Lower leg skin (tissue), 3 donors: ENCODE results near the gene SHROOM3.

ENCODE experiments used
- POLR2A ChIP-seq, 2 donors: fragments of 450-650 bp; IDR thresholded peaks; one replicate each; pipeline ENCODE4 v1.6.1; 2016 to 2017; ENCODE audit warnings: antibody characterized with exemption in 2 of 2, mild to moderate bottlenecking in 1 of 2, moderate library complexity in 1 of 2
- TF ChIP-seq, protein P1 (sequence below), 3 donors: fragments of 450-650 bp; IDR thresholded peaks; one replicate each; pipeline ENCODE4 v1.5.1; 2016; ENCODE audit warnings: antibody characterized with exemption in 3 of 3, mild to moderate bottlenecking in 3 of 3, moderate library complexity in 2 of 3

DNA sequence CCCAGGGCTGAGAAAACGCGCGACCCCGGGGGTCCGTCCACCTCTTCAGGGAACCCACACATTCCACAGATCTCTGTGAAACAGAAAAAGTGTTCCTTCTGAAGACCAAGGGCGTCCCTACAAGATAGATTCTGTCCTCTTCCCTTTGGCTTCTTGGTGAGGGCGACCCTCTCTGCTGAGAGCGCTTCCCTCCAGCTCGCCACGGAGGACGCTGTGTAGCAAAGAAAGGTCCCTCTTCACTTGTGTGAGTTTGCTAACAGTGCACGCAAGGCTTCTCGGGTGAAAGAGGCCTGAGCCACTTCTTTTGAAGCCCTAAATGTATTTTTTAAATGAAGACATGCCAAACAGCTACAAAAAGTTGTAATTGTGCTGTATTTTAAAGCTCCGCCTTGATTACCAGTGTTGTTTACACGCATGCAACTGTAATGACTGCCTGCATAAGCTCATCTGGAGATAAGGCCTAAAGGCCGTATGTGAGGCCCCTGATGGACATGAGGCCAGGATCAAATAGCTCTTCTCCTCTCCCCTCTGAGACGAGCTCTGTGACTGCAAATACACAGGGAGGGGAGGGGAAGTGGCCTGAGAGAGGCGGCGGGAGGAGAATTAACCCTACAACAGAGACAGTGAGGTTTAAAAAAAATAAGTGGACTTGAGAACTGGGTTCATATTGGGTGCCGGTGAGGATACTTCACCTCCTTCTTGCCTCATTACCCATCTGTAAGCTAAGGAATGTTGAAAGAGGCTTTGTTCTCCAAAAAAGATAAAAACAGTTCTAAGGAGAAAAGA, 367.4 kb downstream of the SHROOM3 start:
- TF ChIP-seq, protein P1, sequence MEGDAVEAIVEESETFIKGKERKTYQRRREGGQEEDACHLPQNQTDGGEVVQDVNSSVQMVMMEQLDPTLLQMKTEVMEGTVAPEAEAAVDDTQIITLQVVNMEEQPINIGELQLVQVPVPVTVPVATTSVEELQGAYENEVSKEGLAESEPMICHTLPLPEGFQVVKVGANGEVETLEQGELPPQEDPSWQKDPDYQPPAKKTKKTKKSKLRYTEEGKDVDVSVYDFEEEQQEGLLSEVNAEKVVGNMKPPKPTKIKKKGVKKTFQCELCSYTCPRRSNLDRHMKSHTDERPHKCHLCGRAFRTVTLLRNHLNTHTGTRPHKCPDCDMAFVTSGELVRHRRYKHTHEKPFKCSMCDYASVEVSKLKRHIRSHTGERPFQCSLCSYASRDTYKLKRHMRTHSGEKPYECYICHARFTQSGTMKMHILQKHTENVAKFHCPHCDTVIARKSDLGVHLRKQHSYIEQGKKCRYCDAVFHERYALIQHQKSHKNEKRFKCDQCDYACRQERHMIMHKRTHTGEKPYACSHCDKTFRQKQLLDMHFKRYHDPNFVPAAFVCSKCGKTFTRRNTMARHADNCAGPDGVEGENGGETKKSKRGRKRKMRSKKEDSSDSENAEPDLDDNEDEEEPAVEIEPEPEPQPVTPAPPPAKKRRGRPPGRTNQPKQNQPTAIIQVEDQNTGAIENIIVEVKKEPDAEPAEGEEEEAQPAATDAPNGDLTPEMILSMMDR (IDR thresholded peaks at IDR 0.05): no peak
- no peak for TF ChIP-seq POLR2A (IDR thresholded peaks at IDR 0.05)
